SHP77 treated with DMSO at 0.1 percent for 48 hours (cell line): ENCODE measurements around the gene CSHL1.
"Not testable (repeated sequence)": the region's sequence is repeated elsewhere in the genome, so short reads cannot be mapped to it uniquely, and the experiment has no call there.

Experiments used
- DNase-seq: peaks from one replicate; lab custom pipeline; 2025; lab: John Stamatoyannopoulos, UW

CSHL1 gene

DNA sequence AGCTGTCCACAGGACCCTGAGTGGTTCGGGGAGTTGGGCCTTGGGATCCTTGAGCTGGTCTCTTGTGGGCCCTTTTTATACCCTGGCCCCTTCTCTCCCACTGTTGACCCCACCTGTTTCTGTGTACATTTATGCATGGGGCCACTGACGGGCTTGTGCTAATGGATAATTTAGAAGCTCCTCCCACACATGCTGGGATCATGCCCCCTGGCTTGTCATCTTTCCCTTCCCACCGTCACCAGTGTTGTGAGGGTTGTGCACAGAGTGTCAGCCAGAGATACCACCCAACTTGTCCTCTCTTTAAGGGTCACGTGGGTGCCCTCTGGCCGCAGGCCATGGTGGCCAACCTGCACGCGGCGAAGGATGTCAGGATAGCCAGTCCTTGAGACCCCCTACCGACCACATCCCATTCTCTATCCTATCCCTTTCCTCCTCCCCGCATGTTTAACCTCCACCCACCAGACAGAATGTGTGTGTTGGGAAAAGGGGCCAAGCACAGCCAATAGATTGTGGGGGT lies 7.8 kb upstream of the CSHL1 start, which contains the start of gene GH1:
TSS of gene GH1 (minus strand) at position 51 of the 517 bp plus-strand sequence. CDS start 63 bp downstream, outside the sequence.
- DNase-seq: not testable (repeated sequence)

DNA sequence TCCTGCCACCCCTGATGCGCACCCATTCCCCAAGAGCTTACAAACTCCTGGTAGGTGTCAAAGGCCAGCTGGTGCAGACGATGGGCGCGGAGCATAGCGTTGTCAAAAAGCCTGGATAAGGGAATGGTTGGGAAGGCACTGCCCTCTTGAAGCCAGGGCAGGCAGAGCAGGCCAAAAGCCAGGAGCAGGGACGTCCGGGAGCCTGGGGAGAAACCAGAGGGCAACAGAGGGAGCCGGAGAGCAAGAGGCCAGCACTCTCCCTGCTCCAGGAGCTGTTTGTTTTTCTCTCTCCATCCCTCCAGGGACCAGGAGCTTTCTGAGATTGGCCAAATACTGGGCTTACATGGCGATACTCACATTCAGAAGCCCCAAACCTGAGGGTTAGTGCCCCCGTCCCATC lies 7.2 kb upstream of the CSHL1 start:
- no peak for DNase-seq

DNA sequence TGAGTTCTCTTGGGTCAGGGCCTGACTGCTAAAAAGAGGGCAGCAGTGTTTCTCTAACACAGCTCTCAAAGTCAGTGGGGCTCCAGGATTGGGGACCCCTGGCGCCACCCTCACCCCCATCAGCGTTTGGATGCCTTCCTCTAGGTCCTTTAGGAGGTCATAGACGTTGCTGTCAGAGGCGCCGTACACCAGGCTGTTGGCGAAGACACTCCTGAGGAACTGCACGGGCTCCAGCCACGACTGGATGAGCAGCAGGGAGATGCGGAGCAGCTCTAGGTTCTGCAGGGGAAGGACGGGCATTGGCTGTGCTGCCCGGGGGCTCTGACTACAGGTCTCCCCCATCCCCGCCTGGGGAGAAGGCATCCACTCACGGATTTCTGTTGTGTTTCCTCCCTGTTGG lies 6.6 kb upstream of the CSHL1 start:
- no peak for DNase-seq

DNA sequence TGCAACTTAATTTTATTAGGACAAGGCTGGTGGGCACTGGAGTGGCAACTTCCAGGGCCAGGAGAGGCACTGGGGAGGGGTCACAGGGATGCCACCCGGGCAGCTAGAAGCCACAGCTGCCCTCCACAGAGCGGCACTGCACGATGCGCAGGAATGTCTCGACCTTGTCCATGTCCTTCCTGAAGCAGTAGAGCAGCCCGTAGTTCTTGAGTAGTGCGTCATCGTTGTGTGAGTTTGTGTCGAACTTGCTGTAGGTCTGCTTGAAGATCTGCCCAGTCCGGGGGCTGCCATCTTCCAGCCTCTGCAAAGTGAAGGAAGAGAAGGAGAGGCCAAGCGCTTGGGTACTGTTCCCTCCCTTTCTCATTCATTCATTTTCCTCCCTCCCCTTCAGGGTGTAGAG lies 6.1 kb upstream of the CSHL1 start:
- not testable (repeated sequence) for DNase-seq

GRCh38 chr17:63916566-63917185 lies 5.6 kb upstream of the CSHL1 start:
- no peak for DNase-seq

GRCh38 chr17:63915753-63916152 lies 4.7 kb upstream of the CSHL1 start:
- not testable (repeated sequence) for DNase-seq

DNA sequence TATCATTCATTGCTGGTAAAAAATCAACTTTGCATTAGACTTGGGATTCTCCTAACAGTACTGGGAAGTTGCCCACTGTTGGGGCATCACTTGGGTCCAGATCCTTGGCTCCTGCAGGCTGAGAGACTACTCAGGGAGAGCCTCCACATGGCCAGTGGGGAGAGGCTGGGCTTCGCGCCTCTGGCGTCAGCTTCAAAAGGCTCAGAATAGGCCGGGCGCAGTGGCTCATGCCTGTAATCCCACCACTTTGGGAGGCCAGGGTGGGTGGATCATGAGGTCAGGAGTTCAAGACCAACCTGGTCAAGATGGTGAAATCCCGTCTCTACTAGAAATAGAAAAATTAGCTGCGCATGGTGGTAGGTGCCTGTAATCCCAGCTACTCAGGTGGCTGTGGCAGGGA lies 3.4 kb upstream of the CSHL1 start:
- no peak for DNase-seq

DNA sequence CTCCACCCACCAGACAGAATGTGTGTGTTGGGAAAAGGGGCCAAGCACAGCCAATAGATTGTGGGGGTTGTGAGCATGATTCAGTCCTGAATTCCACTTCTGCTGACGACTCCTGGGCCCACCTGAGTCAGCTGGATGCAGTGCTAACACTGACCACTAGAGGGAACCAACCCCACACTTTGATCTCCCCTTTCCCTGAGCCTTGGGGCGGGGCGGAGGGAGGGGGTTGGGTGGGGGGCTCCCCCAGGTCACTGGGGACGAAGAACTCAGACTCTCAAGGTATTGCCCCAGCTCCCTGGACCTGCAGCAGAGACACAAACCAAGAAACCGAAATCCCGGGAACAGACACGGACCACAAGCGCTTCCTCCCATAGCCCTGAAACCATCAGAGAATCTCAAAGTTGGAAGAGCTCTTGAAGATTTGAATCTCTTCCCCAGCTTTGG lies 621 bp upstream of the CSHL1 start:
- no peak for DNase-seq

- DNase-seq: no peak
Measured at GRCh38 chr17:63910096-63910495, 962 bp downstream of the CSHL1 start.

- not testable (repeated sequence) for DNase-seq
Measured at GRCh38 chr17:63909586-63909985, 1.5 kb downstream of the CSHL1 start.

DNA sequence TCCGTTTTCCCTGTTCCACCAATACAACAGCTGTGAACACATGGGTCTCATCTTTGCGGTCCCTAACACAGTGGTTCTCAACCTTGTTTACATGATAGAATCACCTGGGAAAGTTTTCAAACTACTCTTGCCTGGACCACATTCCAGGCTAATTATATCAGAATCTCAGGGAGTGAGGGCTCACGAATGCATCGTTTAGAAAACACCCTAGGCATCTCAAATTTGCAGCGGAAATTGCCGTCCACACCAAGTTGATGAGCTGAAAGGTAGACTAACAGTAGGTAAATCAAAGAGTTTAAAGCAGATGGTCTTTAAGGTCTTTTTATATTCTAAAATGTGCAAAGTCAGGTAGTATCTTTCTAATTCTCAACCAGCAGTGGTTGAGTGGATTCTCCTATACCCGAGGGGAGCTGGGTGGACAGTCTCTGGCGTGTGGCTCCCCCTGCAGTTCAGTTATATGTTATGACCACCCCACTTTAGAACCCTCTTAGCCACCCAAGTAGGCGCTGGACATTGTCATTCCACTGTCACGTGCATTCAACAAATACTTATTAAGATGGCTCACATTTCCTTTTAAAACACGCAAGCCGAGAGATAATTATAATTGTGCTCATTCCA lies 3.8 kb downstream of the CSHL1 start:
- DNase-seq: not testable (repeated sequence)

GRCh38 chr17:63904796-63905195 lies 6.3 kb downstream of the CSHL1 start:
- not testable (repeated sequence) for DNase-seq

DNA sequence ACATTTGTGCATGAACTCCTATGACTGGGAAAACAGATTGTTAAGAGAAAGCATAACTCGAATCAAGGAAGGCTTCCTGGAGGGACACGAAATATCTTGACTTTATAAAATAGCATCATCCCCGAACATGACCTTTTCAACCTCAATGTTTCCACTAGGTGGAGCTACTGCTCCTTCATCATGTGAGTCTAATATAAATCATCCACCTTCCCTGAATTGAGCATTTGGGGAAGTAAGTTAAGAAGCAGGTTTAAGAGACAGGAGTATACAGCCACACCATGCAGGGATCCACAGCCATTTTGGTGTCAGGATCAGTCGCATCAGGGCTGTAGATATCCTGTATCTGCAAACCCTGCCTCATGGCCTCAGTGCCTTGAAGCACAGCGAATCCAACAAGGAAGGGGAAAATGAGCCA lies 7.3 kb downstream of the CSHL1 start:
- not testable (repeated sequence) for DNase-seq

GRCh38 chr17:63901971-63902370 lies 9.1 kb downstream of the CSHL1 start:
- not testable (repeated sequence) for DNase-seq

GRCh38 chr17:63898899-63899798 lies 11.9 kb downstream of the CSHL1 start:
- DNase-seq: not testable (repeated sequence)

DNA sequence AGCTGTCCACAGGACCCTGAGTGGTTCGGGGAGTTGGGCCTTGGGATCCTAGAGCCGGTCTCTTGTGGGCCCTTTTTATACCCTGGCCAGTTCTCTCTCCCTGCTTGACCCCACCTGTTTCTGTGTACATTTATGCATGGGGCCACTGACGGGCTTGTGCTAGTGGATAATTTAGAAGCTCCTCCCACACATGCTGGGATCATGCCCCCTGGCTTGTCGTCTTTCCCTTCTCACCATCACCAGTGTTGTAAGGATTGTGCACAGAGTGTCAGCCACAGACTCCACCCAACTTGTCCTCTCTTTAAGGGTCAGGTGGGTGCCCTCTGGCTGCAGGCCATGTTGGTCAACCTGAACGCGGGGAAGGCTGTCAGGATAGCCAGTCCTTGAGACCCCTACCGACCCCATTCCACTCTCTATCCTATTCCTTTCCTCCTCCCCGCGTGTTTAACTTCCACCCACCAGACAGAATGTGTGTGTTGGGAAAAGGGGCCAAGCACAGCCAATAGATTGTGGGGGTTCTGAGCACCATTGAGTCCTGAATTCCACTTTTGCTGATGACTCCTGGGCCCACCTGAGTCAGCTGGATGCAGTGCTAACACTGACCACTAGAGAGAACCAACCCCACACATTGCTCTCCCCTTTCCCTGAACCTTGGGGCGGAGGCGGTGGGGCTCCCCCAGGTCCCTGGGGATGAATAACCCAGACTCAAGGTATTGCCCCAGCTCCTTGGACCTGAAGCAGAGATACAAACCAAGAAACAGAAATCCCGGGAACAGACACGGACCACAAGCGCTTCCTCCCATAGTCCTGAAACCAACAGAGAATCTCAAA lies 14.3 kb downstream of the CSHL1 start, which contains the start of gene CSH1:
TSS of gene CSH1 (minus strand) at position 51 of the 831 bp plus-strand sequence. CDS start 63 bp downstream, outside the sequence.
- not testable (repeated sequence) for DNase-seq

GRCh38 chr17:63894821-63895220 lies 16.2 kb downstream of the CSHL1 start:
- not testable (repeated sequence) for DNase-seq

- DNase-seq: not testable (repeated sequence)
Measured at GRCh38 chr17:63894021-63894420, 17.0 kb downstream of the CSHL1 start.

GRCh38 chr17:63892316-63893037 lies 18.6 kb downstream of the CSHL1 start:
- not testable (repeated sequence) for DNase-seq

DNA sequence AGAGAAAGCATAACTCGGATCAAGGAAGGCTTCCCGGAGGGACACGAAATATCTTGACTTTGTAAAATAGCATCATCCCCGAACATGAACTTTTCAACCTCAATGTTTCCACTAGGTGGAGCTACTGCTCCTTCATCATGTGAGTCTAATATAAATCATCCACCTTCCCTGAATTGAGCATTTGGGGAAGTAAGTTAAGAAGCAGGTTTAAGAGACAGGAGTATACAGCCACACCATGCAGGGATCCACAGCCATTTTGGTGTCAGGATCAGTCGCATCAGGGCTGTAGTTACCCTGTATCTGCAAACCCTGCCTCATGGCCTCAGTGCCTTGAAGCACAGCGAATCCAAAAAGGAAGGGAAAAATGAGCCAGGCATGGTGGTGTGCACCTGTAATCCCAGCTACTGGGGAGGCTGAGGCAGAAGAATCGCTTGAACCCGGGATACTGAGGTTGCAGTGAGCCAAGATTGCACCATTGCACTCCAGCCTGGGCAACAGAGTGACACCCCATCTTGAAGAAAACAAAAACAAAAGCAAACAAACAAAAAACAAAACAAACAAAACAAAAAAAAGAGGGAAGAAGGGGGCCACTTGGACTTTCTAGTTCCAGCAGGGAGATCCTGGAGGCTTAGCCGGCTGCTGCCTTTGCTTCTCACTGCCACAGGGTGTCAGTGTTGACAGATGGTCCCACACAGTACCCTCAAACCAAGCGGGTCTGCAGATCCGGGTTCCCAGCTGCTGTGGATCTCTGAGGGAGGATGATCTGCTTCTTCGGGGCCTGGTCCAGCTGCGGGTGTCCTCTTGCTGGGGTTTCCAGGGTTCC lies 21.8 kb downstream of the CSHL1 start:
- DNase-seq: not testable (repeated sequence)
